A673 (cell line): ENCODE data around the gene ITGB6. TPM values are rescaled to one million over a fixed set of nuclear protein-coding genes. Genes with fewer than 3 reads are reported as not detected.

ENCODE experiments used
- BruUV-seq: library from RNA; stranded (reverse); fragments of 400-500 nt; replicated peaks from 2 replicates; lab custom pipeline; 2021; lab: Mats Ljungman, UMichigan
- CTCF ChIA-PET: fragments of 300-600 bp; sonication (Branson Sonifier 250); formaldehyde crosslinking; loops from one replicate; lab custom pipeline; 2022; ENCODE audit warnings: antibody characterized with exemption; lab: Charles Lee
- POLR2A ChIA-PET: fragments of 300-600 bp; sonication (Branson Sonifier 250); formaldehyde crosslinking; loops from one replicate; lab custom pipeline; 2022; ENCODE audit warnings: antibody characterized with exemption; ENCODE audit not compliant: low non-redundant PET; lab: Charles Lee
- DNase-seq: peaks from one replicate; pipeline ENCODE4 v3.0.0-alpha.2; 2015; ENCODE audit warnings: low spot score
- H3K27ac ChIP-seq: fragments of 200-600 bp; sonication (generic); 2 replicates; pipeline ENCODE4 v1.5.1; 2016; ENCODE audit warnings: mixed run types, low read depth, mild to moderate bottlenecking, mixed read lengths, antibody characterized with exemption, low read length; ENCODE audit not compliant: poor library complexity, severe bottlenecking
- H3K27me3 ChIP-seq: fragments of 200-600 bp; sonication (generic); replicated peaks from 2 replicates; pipeline ENCODE4 v1.6.1; 2017; ENCODE audit warnings: mixed run types, low read depth, mild to moderate bottlenecking, mixed read lengths, antibody characterized with exemption, low read length; ENCODE audit not compliant: insufficient read depth, poor library complexity
- H3K36me3 ChIP-seq: fragments of 200-600 bp; sonication (generic); 2 replicates; pipeline ENCODE4 v1.6.1; 2016; ENCODE audit warnings: mixed run types, mild to moderate bottlenecking, mixed read lengths, antibody characterized with exemption, low read length; ENCODE audit not compliant: insufficient read depth, poor library complexity, severe bottlenecking
- H3K4me1 ChIP-seq: fragments of 200-600 bp; sonication (generic); 2 replicates; pipeline ENCODE4 v1.6.1; 2017; ENCODE audit warnings: mixed run types, mild to moderate bottlenecking, mixed read lengths, antibody characterized with exemption, low read length; ENCODE audit not compliant: insufficient read depth, poor library complexity, severe bottlenecking
- H3K4me3 ChIP-seq: fragments of 200-600 bp; sonication (generic); 2 replicates; pipeline ENCODE4 v1.5.1; 2016; ENCODE audit warnings: low read depth, mixed run types, mild to moderate bottlenecking, mixed read lengths, low read length; ENCODE audit not compliant: poor library complexity, severe bottlenecking
- H3K9me3 ChIP-seq: fragments of 200-600 bp; sonication (generic); 2 replicates; pipeline ENCODE4 v1.6.1; 2016; ENCODE audit warnings: mixed run types, low read depth, mild to moderate bottlenecking, mixed read lengths, antibody characterized with exemption, low read length; ENCODE audit not compliant: poor library complexity, severe bottlenecking
- CTCF ChIP-seq: fragments of 300-800, 200-600 bp; sonication (generic); conservative IDR thresholded peaks from 2 replicates; pipeline ENCODE4 v1.5.1; 2017; ENCODE audit warnings: low read depth, mild to moderate bottlenecking, antibody characterized with exemption, low read length, moderate library complexity, mixed read lengths
- EZH2 ChIP-seq: fragments of 200-600 bp; sonication (generic); IDR thresholded peaks from 2 replicates; pipeline ENCODE4 v1.6.1; 2017; ENCODE audit warnings: borderline replicate concordance, low read depth, mild to moderate bottlenecking, mixed read lengths, antibody characterized with exemption, low read length; ENCODE audit not compliant: poor library complexity, severe bottlenecking
- intact Hi-C: fragments of 100-400 bp; cut with micrococcal nuclease; formaldehyde crosslinking; loops from one replicate; pipeline ENCODE4 v1.10.0; 2022; ENCODE audit not compliant: unreplicated experiment
- total RNA-seq: library from RNA; stranded (reverse); gene quantifications from 2 replicates; pipeline ENCODE4 v1.2.3, GENCODE V29; 2021

ITGB6 gene
- total RNA-seq, 1 experiment from 2014 or later, result not detected

GRCh38 chr2:160229591-160229990 is 29.5 kb upstream of the ITGB6 start:
- H3K4me1 ChIP-seq, result peaks cover 9% of the 10 kb centered on the region
- CTCF ChIA-PET, result no interaction called here
- intact Hi-C loops, result no loop called here
- DNase-seq, result no peak
- no peaks in the 10 kb centered on the region for H3K36me3 ChIP-seq
- no peak for TF ChIP-seq CTCF
- TF ChIP-seq EZH2, result no peak
- H3K27ac ChIP-seq, result no peak overlapping the region
- POLR2A ChIA-PET, result no interaction called here
- no TSS peak for BruUV-seq
- no peaks in the 10 kb centered on the region for H3K27me3 ChIP-seq
- H3K4me3 ChIP-seq, result no peak overlapping the region
- no peaks in the 10 kb centered on the region for H3K9me3 ChIP-seq

- intact Hi-C loops, result no loop called here
- CTCF ChIA-PET, result no interaction called here
- no peak for DNase-seq
- H3K4me3 ChIP-seq, result no peak overlapping the region
- no TSS peak for BruUV-seq
- no peaks in the 10 kb centered on the region for H3K27me3 ChIP-seq
- H3K27ac ChIP-seq, result no peak overlapping the region
- no peaks in the 10 kb centered on the region for H3K36me3 ChIP-seq
- TF ChIP-seq CTCF (no peak), EZH2 (no peak)
- peaks cover 16% of the 10 kb centered on the region for H3K4me1 ChIP-seq
- POLR2A ChIA-PET, result no interaction called here
- no peaks in the 10 kb centered on the region for H3K9me3 ChIP-seq
Observed at GRCh38 chr2:160228141-160228917, 28.3 kb upstream of the ITGB6 start.

- ChIA-PET POLR2A (no interaction called here), CTCF (no interaction called here)
- no peaks in the 10 kb centered on the region for H3K9me3 ChIP-seq
- intact Hi-C loops, result no loop called here
- no peak overlapping the region for H3K4me3 ChIP-seq
- H3K27me3 ChIP-seq, result no peaks in the 10 kb centered on the region
- no peak overlapping the region for H3K27ac ChIP-seq
- no peak for DNase-seq
- no peaks in the 10 kb centered on the region for H3K36me3 ChIP-seq
- BruUV-seq, result no TSS peak
- peaks cover 16% of the 10 kb centered on the region for H3K4me1 ChIP-seq
- TF ChIP-seq EZH2 (no peak), CTCF (no peak)
Observed at GRCh38 chr2:160227293-160227915, 27.3 kb upstream of the ITGB6 start.
